Transverse colon (tissue), 4 donors: ENCODE measurements around the gene UPK1A. TPM values are rescaled to one million over a fixed set of nuclear protein-coding genes. Genes with fewer than 3 reads are reported as not detected.

Experiments used
- DNase-seq: peaks from one replicate; pipeline ENCODE4 v3.0.0-alpha.2; 2019
- H3K27ac ChIP-seq, 4 donors: fragments of 200-600 bp; sonication (generic); 2 replicates each; pipeline ENCODE4 v1.5.1; 2016 to 2018; ENCODE audit warnings: inconsistent platforms in 4 of 4
- H3K27me3 ChIP-seq: fragments of 200-600 bp; sonication (generic); 2 replicates; pipeline ENCODE4 v1.5.1; 2017; ENCODE audit warnings: inconsistent platforms
- H3K36me3 ChIP-seq, 4 donors: fragments of 200-600 bp; sonication (generic); 2 replicates each; pipeline ENCODE4 v1.5.1; 2017 to 2019; ENCODE audit warnings: inconsistent platforms in 4 of 4
- H3K4me1 ChIP-seq, 4 donors: fragments of 200-600 bp; sonication (generic); 2 replicates each; pipeline ENCODE4 v1.5.1; 2017 to 2020; ENCODE audit warnings: inconsistent platforms in 4 of 4
- H3K4me3 ChIP-seq, 4 donors: fragments of 200-600 bp; sonication (generic); 1 replicate in 1 of 4; 2 replicates in 3 of 4; pipeline versions ENCODE4 v1.5.1 to v1.6.1; 2017 to 2019; ENCODE audit warnings: inconsistent platforms in 4 of 4
- H3K9me3 ChIP-seq, 2 donors: fragments of 200-600 bp; sonication (generic); 2 replicates each; pipeline ENCODE4 v1.5.1; 2017 to 2019; ENCODE audit warnings: inconsistent platforms in 2 of 2
- CTCF ChIP-seq, 5 experiments: fragments of 200-600 bp in 3 of 5; fragments of 450-650 bp in 2 of 5; sonication (generic) in 3 of 5; IDR thresholded peaks; 1 replicate in 2 of 5; 2 replicates in 3 of 5; pipeline ENCODE4 v1.5.1; 2016 to 2017; ENCODE audit warnings: antibody characterized with exemption in 5 of 5, inconsistent platforms in 3 of 5, mild to moderate bottlenecking in 2 of 5, moderate library complexity in 1 of 5
- EP300 ChIP-seq: sonication (generic); formaldehyde crosslinking; IDR thresholded peaks from one replicate; pipeline ENCODE4 v1.6.1; 2017; ENCODE audit warnings: antibody characterized with exemption, low read depth
- POLR2A ChIP-seq: fragments of 450-650 bp; IDR thresholded peaks from one replicate; pipeline ENCODE4 v1.6.1; 2016; ENCODE audit warnings: antibody characterized with exemption, mild to moderate bottlenecking, moderate library complexity
- POLR2AphosphoS5 ChIP-seq, 3 donors: sonication (generic); formaldehyde crosslinking; IDR thresholded peaks; one replicate each; pipeline ENCODE4 v1.6.1; 2016; ENCODE audit warnings: antibody characterized with exemption in 3 of 3
- WGBS, 2 donors: methylation state at CpG; one replicate each; pipeline ENCODE4 v1.1.5; 2018; ENCODE audit warnings: low coverage in 1 of 2; 5-methylcytosine and 5-hydroxymethylcytosine counted together
- in situ Hi-C, 4 donors: fragments of 200-750 bp; cut with MboI; loops; one replicate each; pipeline versions ENCODE4 v1.15.0 to v1.15.1; 2017; ENCODE audit warnings: low sequenced_read_pairs in 3 of 4, low pct_ligation_motif_present in 1 of 4, low pct_unique_long_range_greater_than_20kb in 1 of 4
- intact Hi-C: fragments of 100-400 bp; cut with DNase I; formaldehyde crosslinking; loops from one replicate; pipeline ENCODE4 v1.15.1; 2023; ENCODE audit warnings: low total_unique reads
- total RNA-seq, 4 donors: library from RNA; depleted of rRNA; stranded (reverse); fragments of >200 nt; gene quantifications; one replicate each; pipeline ENCODE4 v1.1.0, GENCODE V29; 2016

UPK1A gene
- total RNA-seq, 4 donors from 2014 or later = not detected

GRCh38 chr19:35718345-35719041 is 52.2 kb downstream of the UPK1A start:
- H3K36me3 ChIP-seq = peaks cover 0 to 19% (median 7%) of the 10 kb centered on the region in 4 donors
- DNase-seq = peak; percentile 49
- in situ Hi-C loops (no loop called here), intact Hi-C loops (loop anchor here (10.0 kb wide), 1 partner anchor 174 kb away; the partner anchor contains the start of gene TMEM147)
- 0 to 1% methylated on average over 1 to 15 of the region's 42 CpGs for WGBS, 2 donors
- H3K27ac ChIP-seq = peak overlapping the region; percentile 91 to 95 (median 92)
- H3K4me3 ChIP-seq = peak overlapping the region; percentile 52 to 89 (median 85)
- H3K4me1 ChIP-seq = peaks cover 18 to 28% (median 24%) of the 10 kb centered on the region in 4 donors
- no peak for TF ChIP-seq POLR2AphosphoS5 (IDR thresholded peaks at IDR 0.05)
- TF ChIP-seq EP300 = no peak
- TF ChIP-seq POLR2A = no peak
- TF ChIP-seq CTCF (IDR thresholded peaks at IDR 0.05) = no peak
- no peaks in the 10 kb centered on the region for H3K27me3 ChIP-seq
- H3K9me3 ChIP-seq = no peaks in the 10 kb centered on the region

GRCh38 chr19:35719402-35720162 is 53.3 kb downstream of the UPK1A start:
- H3K4me3 ChIP-seq = peak overlapping the region in 1 of 4 donors; percentile 81
- in situ Hi-C loops (no loop called here), intact Hi-C loops (loop anchor here (10.0 kb wide), 1 partner anchor 175 kb away; the partner anchor contains the start of gene TMEM147)
- DNase-seq = no peak
- no peaks in the 10 kb centered on the region for H3K27me3 ChIP-seq
- H3K36me3 ChIP-seq = peaks cover 0 to 30% (median 12%) of the 10 kb centered on the region in 4 donors
- TF ChIP-seq EP300 (no peak), POLR2A (no peak), POLR2AphosphoS5 (IDR thresholded peaks at IDR 0.05) (no peak), CTCF (IDR thresholded peaks at IDR 0.05) (no peak)
- 85 to 87% methylated on average over 8 to 32 of the region's 32 CpGs for whole genome bisulfite sequencing, 2 donors
- no peak overlapping the region for H3K27ac ChIP-seq
- peaks cover 18 to 28% (median 24%) of the 10 kb centered on the region in 4 donors for H3K4me1 ChIP-seq
- no peaks in the 10 kb centered on the region for H3K9me3 ChIP-seq

- peaks cover 17 to 28% (median 23%) of the 10 kb centered on the region in 4 donors for H3K4me1 ChIP-seq
- TF ChIP-seq POLR2AphosphoS5 (IDR thresholded peaks at IDR 0.05) = no peak
- no peak for TF ChIP-seq POLR2A
- TF ChIP-seq CTCF (IDR thresholded peaks at IDR 0.05) = no peak
- no peak for TF ChIP-seq EP300
- H3K4me3 ChIP-seq = no peak overlapping the region
- DNase-seq = no peak
- no peaks in the 10 kb centered on the region for H3K27me3 ChIP-seq
- no peaks in the 10 kb centered on the region for H3K9me3 ChIP-seq
- in situ Hi-C loops = no loop called here
- WGBS, 2 donors = 94 to 100% methylated on average over 1 to 9 of the region's 9 CpGs
- peaks cover 0 to 35% (median 15%) of the 10 kb centered on the region in 4 donors for H3K36me3 ChIP-seq
- intact Hi-C loops = no loop called here
- no peak overlapping the region for H3K27ac ChIP-seq
These were observed 53.8 kb downstream of the UPK1A start for GRCh38 chr19:35720163-35720524.

GRCh38 chr19:35720648-35721047 is 54.3 kb downstream of the UPK1A start:
- Histone ChIP-seq H3K9me3 (no peaks in the 10 kb centered on the region), H3K4me1 (peaks cover 12 to 23% (median 18%) of the 10 kb centered on the region in 4 donors), H3K27me3 (no peaks in the 10 kb centered on the region), H3K36me3 (peaks cover 0 to 40% (median 18%) of the 10 kb centered on the region in 4 donors), H3K4me3 (no peak overlapping the region), H3K27ac (no peak overlapping the region)
- 94% methylated on average over 16 of the region's 17 CpGs; no CpG with 5 or more reads in 1 of the 2 donors for WGBS, 2 donors
- in situ Hi-C loops = no loop called here
- intact Hi-C loops = no loop called here
- no peak for DNase-seq
- TF ChIP-seq EP300 (no peak), POLR2AphosphoS5 (IDR thresholded peaks at IDR 0.05) (no peak), CTCF (IDR thresholded peaks at IDR 0.05) (no peak), POLR2A (no peak)
